HCT116 (cell line): Measurements from ENCODE around the gene POR.

Source experiments
- CBX3 ChIP-seq: IDR thresholded peaks from 2 replicates; pipeline ENCODE4 v1.6.1; 2012; ENCODE audit warnings: low read depth
- CTCF ChIP-seq, 3 experiments: fragments of 200-600 bp in 1 of 3; sonication (generic) in 1 of 3; IDR thresholded peaks in 2 of 3; conservative IDR thresholded peaks in 1 of 3; 2 replicates each; pipeline ENCODE4 v1.5.1; 2012 to 2017; ENCODE audit warnings: low read depth in 2 of 3, low read length in 2 of 3, antibody characterized with exemption in 1 of 3, borderline replicate concordance in 1 of 3, control low read depth in 1 of 3, mild to moderate bottlenecking in 1 of 3, mixed read lengths in 1 of 3, mixed run types in 1 of 3, moderate library complexity in 1 of 3; ENCODE audit not compliant: insufficient read depth in 1 of 3
- ELF1 ChIP-seq: IDR thresholded peaks from 2 replicates; pipeline ENCODE4 v1.6.1; 2012; ENCODE audit warnings: low read depth, borderline replicate concordance
- EZH2 ChIP-seq: fragments of 200-600 bp; sonication (generic); IDR thresholded peaks from 2 replicates; pipeline ENCODE4 v1.6.1; 2017; ENCODE audit warnings: antibody characterized with exemption, mixed run types
- EZH2phosphoT487 ChIP-seq: fragments of 200-600 bp; IDR thresholded peaks from 2 replicates; pipeline ENCODE4 v1.6.1; 2018; ENCODE audit warnings: antibody characterized with exemption, borderline replicate concordance
- MAX ChIP-seq: IDR thresholded peaks from 2 replicates; pipeline ENCODE4 v1.6.1; 2012
- POLR2A ChIP-seq: IDR thresholded peaks from 2 replicates; pipeline ENCODE4 v1.7.0; 2011; ENCODE audit warnings: borderline replicate concordance; ENCODE audit not compliant: insufficient read depth, insufficient read length; ENCODE audit errors: extremely low read depth
- POLR2AphosphoS5 ChIP-seq: IDR thresholded peaks from 2 replicates; pipeline ENCODE4 v1.6.1; 2011; ENCODE audit warnings: mild to moderate bottlenecking, low read depth, low read length, moderate library complexity
- SP1 ChIP-seq: IDR thresholded peaks from 2 replicates; pipeline ENCODE4 v1.6.1; 2012; ENCODE audit warnings: low read depth
- TCF7L2 ChIP-seq: IDR thresholded peaks from 2 replicates; pipeline ENCODE4 v1.7.0; 2011; ENCODE audit warnings: borderline replicate concordance, inconsistent platforms; ENCODE audit not compliant: insufficient read depth, insufficient read length; ENCODE audit errors: extremely low read depth
- YY1 ChIP-seq: IDR thresholded peaks from 2 replicates; pipeline ENCODE4 v1.6.1; 2011; ENCODE audit warnings: low read length, low read depth, moderate library complexity, mild to moderate bottlenecking; ENCODE audit not compliant: insufficient replicate concordance; ENCODE audit errors: extremely low read depth
- ZNF274 ChIP-seq: fragments of 200-500 bp; sonication (Bioruptor generic); IDR thresholded peaks from 2 replicates; pipeline ENCODE4 v1.6.1; 2014; ENCODE audit warnings: mild to moderate bottlenecking, low read depth, low read length, inconsistent platforms

- TF ChIP-seq CTCF (IDR thresholded peaks at IDR 0.05 in 2 of 3, conservative IDR thresholded peaks at IDR 0.05 in 1 of 3; ENCODE audit: borderline replicate concordance in 1 of 3, insufficient read depth in 1 of 3, low read depth in 2 of 3, low read length in 2 of 3) (no peak), POLR2A (no peak), CBX3 (no peak), SP1 (no peak), YY1 (no peak), ELF1 (no peak), MAX (no peak), EZH2phosphoT487 (no peak), POLR2AphosphoS5 (no peak), TCF7L2 (no peak), EZH2 (no peak), ZNF274 (no peak)
These were observed 39.6 kb upstream of the POR start for GRCh38 chr7:75875113-75876080.
